H9 (cell line): ENCODE data around the gene MKI67. TPM values are rescaled to one million over a fixed set of nuclear protein-coding genes. Genes with fewer than 3 reads are reported as not detected.

Experiments used
- DNase-seq: peaks from one replicate; pipeline ENCODE4 v3.0.0-alpha.2; 2017
- H2AFZ ChIP-seq: one replicate; pipeline ENCODE4 v1.6.1; 2013; ENCODE audit warnings: mild to moderate bottlenecking, low read length, control low read depth, moderate library complexity
- H2AK5ac ChIP-seq: 2 replicates; pipeline ENCODE4 v1.6.1; 2013; ENCODE audit warnings: low read length, control low read depth, mixed read lengths; ENCODE audit not compliant: insufficient read length
- H2BK120ac ChIP-seq: one replicate; pipeline ENCODE4 v1.6.1; 2013; ENCODE audit warnings: low read depth, mild to moderate bottlenecking, low read length, control low read depth, inconsistent platforms; ENCODE audit not compliant: poor library complexity, severe bottlenecking
- H2BK12ac ChIP-seq: 2 replicates; pipeline ENCODE4 v1.6.1; 2013; ENCODE audit warnings: low read length, control low read depth, mixed read lengths, low read depth; ENCODE audit not compliant: insufficient read length
- H2BK15ac ChIP-seq: 2 replicates; pipeline ENCODE4 v1.6.1; 2013; ENCODE audit warnings: low read depth, low read length, control low read depth
- H2BK20ac ChIP-seq: one replicate; pipeline ENCODE4 v1.6.1; 2013; ENCODE audit warnings: low read depth, mild to moderate bottlenecking, low read length, control low read depth, inconsistent platforms; ENCODE audit not compliant: poor library complexity, severe bottlenecking
- H2BK5ac ChIP-seq: 2 replicates; pipeline ENCODE4 v1.6.1; 2013; ENCODE audit warnings: low read length, control low read depth, mixed read lengths; ENCODE audit not compliant: insufficient read length
- H3K14ac ChIP-seq: 2 replicates; pipeline ENCODE4 v1.6.1; 2013; ENCODE audit warnings: low read length, control low read depth; ENCODE audit not compliant: insufficient read depth
- H3K18ac ChIP-seq: 2 replicates; pipeline ENCODE4 v1.6.1; 2013; ENCODE audit warnings: low read depth, mild to moderate bottlenecking, mixed read lengths, low read length, control low read depth; ENCODE audit not compliant: insufficient read length
- H3K23ac ChIP-seq: 2 replicates; pipeline ENCODE4 v1.6.1; 2013; ENCODE audit warnings: low read length, control low read depth, mixed read lengths, low read depth; ENCODE audit not compliant: insufficient read length
- H3K23me2 ChIP-seq: 2 replicates; pipeline ENCODE4 v1.6.1; 2013; ENCODE audit warnings: low read depth, mild to moderate bottlenecking, mixed read lengths, low read length, control low read depth; ENCODE audit not compliant: insufficient read length, poor library complexity, severe bottlenecking
- H3K27ac ChIP-seq: 2 replicates; pipeline ENCODE4 v1.5.1; 2013; ENCODE audit warnings: low read length, control low read depth, mixed read lengths, low read depth; ENCODE audit not compliant: insufficient read length
- H3K27me3 ChIP-seq: 2 replicates; pipeline ENCODE4 v1.6.1; 2013; ENCODE audit warnings: low read length, control low read depth, inconsistent platforms; ENCODE audit not compliant: insufficient read depth
- H3K4ac ChIP-seq: 2 replicates; pipeline ENCODE4 v1.6.1; 2013; ENCODE audit warnings: low read depth, mild to moderate bottlenecking, control low read depth, inconsistent platforms, low read length, moderate library complexity
- H3K4me1 ChIP-seq: 2 replicates; pipeline ENCODE4 v1.6.1; 2013; ENCODE audit warnings: low read length, control low read depth, inconsistent platforms; ENCODE audit not compliant: insufficient read depth
- H3K4me2 ChIP-seq: 2 replicates; pipeline ENCODE4 v1.6.1; 2013; ENCODE audit warnings: low read length, control low read depth, mixed read lengths; ENCODE audit not compliant: insufficient read length, insufficient read depth
- H3K56ac ChIP-seq: 2 replicates; pipeline ENCODE4 v1.6.1; 2013; ENCODE audit warnings: low read depth, mild to moderate bottlenecking, mixed read lengths, low read length, control low read depth; ENCODE audit not compliant: insufficient read length
- H3K79me1 ChIP-seq: 2 replicates; pipeline ENCODE4 v1.6.1; 2013; ENCODE audit warnings: low read depth, mild to moderate bottlenecking, moderate library complexity, low read length, control low read depth, inconsistent platforms; ENCODE audit not compliant: insufficient read depth, poor library complexity, severe bottlenecking
- H3K79me2 ChIP-seq: 2 replicates; pipeline ENCODE4 v1.6.1; 2013; ENCODE audit warnings: low read length, control low read depth, inconsistent platforms; ENCODE audit not compliant: insufficient read depth
- H3K9ac ChIP-seq: 2 replicates; pipeline ENCODE4 v1.6.1; 2013; ENCODE audit warnings: low read length, control low read depth, mixed read lengths; ENCODE audit not compliant: insufficient read length; ENCODE audit errors: extremely low read depth
- H3K9me3 ChIP-seq: one replicate; pipeline ENCODE4 v1.6.1; 2013; ENCODE audit warnings: low read depth, low read length, inconsistent platforms; ENCODE audit not compliant: control insufficient read depth
- H3T11ph ChIP-seq: one replicate; pipeline ENCODE4 v1.6.1; 2013; ENCODE audit warnings: mild to moderate bottlenecking, low read length, control low read depth, inconsistent platforms
- H4K20me1 ChIP-seq: one replicate; pipeline ENCODE4 v1.6.1; 2013; ENCODE audit not compliant: control insufficient read depth, insufficient read length, insufficient read depth
- H4K5ac ChIP-seq: 2 replicates; pipeline ENCODE4 v1.6.1; 2013; ENCODE audit warnings: low read depth, mild to moderate bottlenecking, mixed read lengths, low read length, control low read depth; ENCODE audit not compliant: insufficient read length
- H4K8ac ChIP-seq: replicated peaks from 2 replicates; pipeline ENCODE4 v1.6.1; 2013; ENCODE audit warnings: low read length, control low read depth, mixed read lengths, low read depth; ENCODE audit not compliant: insufficient read length
- H4K91ac ChIP-seq: 2 replicates; pipeline ENCODE4 v1.6.1; 2013; ENCODE audit warnings: low read depth, mild to moderate bottlenecking, moderate library complexity, mixed read lengths, low read length, control low read depth; ENCODE audit not compliant: insufficient read length
- H3K27ac Mint-ChIP-seq, 3 experiments: 2 replicates in 2 of 3; 3 replicates in 1 of 3; pipeline ENCODE4 v1.8.0; 2020 to 2021; ENCODE audit warnings: mixed read lengths in 3 of 3, mild to moderate bottlenecking in 1 of 3, moderate library complexity in 1 of 3
- H3K27me3 Mint-ChIP-seq: 2 replicates; pipeline ENCODE4 v1.8.0; 2021; ENCODE audit warnings: low read depth, mild to moderate bottlenecking, moderate library complexity, mixed read lengths
- H3K36me3 Mint-ChIP-seq, 3 experiments: 2 replicates in 2 of 3; 3 replicates in 1 of 3; pipeline ENCODE4 v1.8.0; 2020 to 2021; ENCODE audit warnings: low read depth in 3 of 3, mixed read lengths in 3 of 3; ENCODE audit not compliant: insufficient read depth in 1 of 3
- H3K4me1 Mint-ChIP-seq, 2 experiments: 2 replicates each; pipeline ENCODE4 v1.8.0; 2020; ENCODE audit warnings: mixed read lengths in 2 of 2
- H3K4me3 Mint-ChIP-seq, 2 experiments: 2 replicates in 1 of 2; 3 replicates in 1 of 2; pipeline ENCODE4 v1.8.0; 2020 to 2021; ENCODE audit warnings: mild to moderate bottlenecking in 2 of 2, mixed read lengths in 2 of 2, moderate library complexity in 1 of 2
- H3K9me3 Mint-ChIP-seq, 2 experiments: 2 replicates in 1 of 2; 3 replicates in 1 of 2; pipeline ENCODE4 v1.8.0; 2020; ENCODE audit warnings: mild to moderate bottlenecking in 2 of 2, mixed read lengths in 2 of 2, moderate library complexity in 1 of 2
- CTCF ChIP-seq: fragments of 200-600 bp; sonication (generic); conservative IDR thresholded peaks from 3 replicates; pipeline ENCODE4 v1.8.0; 2021; ENCODE audit warnings: antibody characterized with exemption, mild to moderate bottlenecking
- WGBS: extraction: QIAGEN DNeasy Blood & Tissue Kit; methylation state at CpG from one replicate; pipeline ENCODE4 v1.1.7; 2013; ENCODE audit warnings: missing lambda C conversion rate, low lambda C conversion rate, mixed read lengths; ENCODE audit not compliant: insufficient read length; ENCODE audit errors: extremely low coverage; 5-methylcytosine and 5-hydroxymethylcytosine counted together
- total RNA-seq: library from RNA; stranded (reverse); gene quantifications from 2 replicates; pipeline ENCODE4 v1.2.1, GENCODE V29; 2021

MKI67 gene
- total RNA-seq, 1 experiment from 2014 or later = 108 TPM

DNA sequence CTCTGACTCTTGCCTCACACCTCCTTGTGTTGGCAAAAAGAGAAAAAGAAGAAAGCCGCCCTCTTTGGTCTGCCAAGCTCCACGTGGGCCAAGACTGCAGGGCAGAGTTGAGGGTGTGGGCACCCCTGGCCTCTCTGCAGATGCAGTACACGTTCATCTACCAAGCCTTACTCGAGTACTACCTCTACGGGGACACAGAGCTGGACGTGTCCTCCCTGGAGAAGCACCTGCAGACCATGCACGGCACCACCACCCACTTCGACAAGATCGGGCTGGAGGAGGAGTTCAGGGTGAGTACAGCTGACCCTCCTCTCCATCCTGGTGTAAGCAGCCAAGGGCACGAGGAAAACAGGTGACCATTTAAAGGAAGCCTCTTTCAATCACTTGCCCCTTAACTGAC, 56.1 kb downstream of the MKI67 start:
- Histone ChIP-seq H3K14ac (no peak overlapping the region), H2BK12ac (no peak overlapping the region), H3K23ac (no peak overlapping the region), H2AK5ac (no peak overlapping the region), H3T11ph (no peak overlapping the region), H2BK120ac (no peak overlapping the region), H2BK15ac (no peak overlapping the region), H3K56ac (no peak overlapping the region), H3K79me1 (no peaks in the 10 kb centered on the region), H2BK20ac (no peak overlapping the region), H3K27ac (no peak overlapping the region), H3K9ac (no peak overlapping the region), H3K4me2 (no peak overlapping the region), H4K5ac (no peak overlapping the region), H4K91ac (no peak overlapping the region), H3K23me2 (no peaks in the 10 kb centered on the region), H3K4ac (no peak overlapping the region), H3K9me3 (no peaks in the 10 kb centered on the region), H3K18ac (no peak overlapping the region), H3K27me3 (no peaks in the 10 kb centered on the region), H2AFZ (no peak overlapping the region), H3K4me1 (no peaks in the 10 kb centered on the region), H4K20me1 (no peaks in the 10 kb centered on the region), H2BK5ac (no peak overlapping the region), H4K8ac (no peak overlapping the region), H3K79me2 (no peaks in the 10 kb centered on the region)
- H3K9me3 Mint-ChIP-seq = peaks cover 5% of the 10 kb centered on the region in 2 experiments; a peak in 2 of 5 replicates
- WGBS = no CpG with 5 or more reads among the region's 10 CpGs
- H3K27ac Mint-ChIP-seq = no peak overlapping the region
- H3K4me3 Mint-ChIP-seq = no peak overlapping the region; a peak in 1 of 5 replicates
- DNase-seq = no peak
- peaks cover 4 to 8% (median 6%) of the 10 kb centered on the region in 3 experiments; a peak in 6 of 7 replicates for H3K36me3 Mint-ChIP-seq
- H3K4me1 Mint-ChIP-seq = peaks cover 7 to 8% of the 10 kb centered on the region in 2 experiments
- TF ChIP-seq CTCF = no peak
- peaks cover 11% of the 10 kb centered on the region for H3K27me3 Mint-ChIP-seq
